Heart left ventricle (tissue), 16 donors: ENCODE data around the gene GSDMA. TPM values are rescaled to one million over a fixed set of nuclear protein-coding genes. Genes with fewer than 3 reads are reported as not detected.
A peak's percentile ranks its signal among the peaks of the same experiment; 100 is the strongest.

Source experiments
- ATAC-seq, 4 donors: fragments of 200-7000 bp; cut with Tn5 transposase; one replicate each; pipeline ENCODE4 v1.9.1; 2020 to 2022; ENCODE audit warnings: moderate library complexity in 4 of 4, mild to moderate bottlenecking in 3 of 4, moderate number of reproducible peaks in 1 of 4
- DNase-seq, 5 donors: peaks; one replicate each; pipeline ENCODE4 v3.0.0-alpha.2; 2020
- H3K27ac ChIP-seq, 12 donors: fragments of 200-600 bp; sonication (generic) in 4 of 12; one replicate each; pipeline versions ENCODE4 v1.5.0 to v1.8.0; 2016 to 2022; ENCODE audit warnings: mild to moderate bottlenecking in 2 of 12
- H3K27me3 ChIP-seq, 9 donors: fragments of 200-600 bp; sonication (generic) in 2 of 9; one replicate each; pipeline versions ENCODE4 v1.5.1 to v1.8.0; 2016 to 2022; ENCODE audit warnings: mild to moderate bottlenecking in 3 of 9
- H3K36me3 ChIP-seq, 9 donors: fragments of 200-600 bp; sonication (generic) in 2 of 9; one replicate each; pipeline versions ENCODE4 v1.5.0 to v1.8.0; 2018 to 2022; ENCODE audit warnings: mild to moderate bottlenecking in 2 of 9
- H3K4me1 ChIP-seq, 12 donors: fragments of 200-600 bp; sonication (generic) in 4 of 12; one replicate each; pipeline versions ENCODE4 v1.5.0 to v1.8.0; 2016 to 2022; ENCODE audit warnings: mild to moderate bottlenecking in 3 of 12
- H3K4me3 ChIP-seq, 12 donors: fragments of 200-600 bp; sonication (generic) in 4 of 12; one replicate each; pipeline versions ENCODE4 v1.5.0 to v1.8.0; 2017 to 2022; ENCODE audit warnings: mild to moderate bottlenecking in 9 of 12, moderate library complexity in 4 of 12
- H3K9me3 ChIP-seq, 12 donors: fragments of 200-600 bp; sonication (generic) in 4 of 12; one replicate each; pipeline versions ENCODE4 v1.5.0 to v1.8.0; 2016 to 2022; ENCODE audit warnings: mild to moderate bottlenecking in 1 of 12
- POLR2A ChIP-seq, 2 donors: fragments of 450-650 bp; IDR thresholded peaks; one replicate each; pipeline ENCODE4 v1.6.1; 2017; ENCODE audit warnings: antibody characterized with exemption in 2 of 2, mild to moderate bottlenecking in 2 of 2, moderate library complexity in 2 of 2
- WGBS, 4 donors: extraction: QIAGEN DNeasy Blood & Tissue Kit in 2 of 4; methylation state at CpG; one replicate each; pipeline versions ENCODE4 v1.1.5 to v1.1.7; 2013 to 2018; 5-methylcytosine and 5-hydroxymethylcytosine counted together
- intact Hi-C, 10 donors: fragments of 100-400 bp; cut with DNase I; formaldehyde crosslinking; loops; one replicate each; pipeline versions ENCODE4 v1.11.1 to v1.14.2; 2022
- polyA plus RNA-seq, 2 donors: library from polyadenylated mRNA; stranded (reverse); fragments of 200-250 nt; gene quantifications; one replicate each; pipeline ENCODE4 v1.2.3, GENCODE V29; 2013
- total RNA-seq, 9 donors: library from RNA; depleted of rRNA in 2 of 9; stranded (reverse); fragments of >200 nt in 2 of 9; fragmentation: NEBNext Ultra II Directional in 3 of 9; extraction: Animal tissue kit (Norgen Biotek cat#: 25700) in 3 of 9; gene quantifications; one replicate each; pipeline versions ENCODE4 v1.1.0 to v1.2.4, GENCODE V29; 2016 to 2023
- TF ChIP-seq, protein P1 (sequence below), 12 donors: fragments of 200-600 bp; sonication (generic) in 4 of 12; IDR thresholded peaks; one replicate each; pipeline versions ENCODE4 v1.5.0 to v1.8.0; 2018 to 2022; ENCODE audit warnings: antibody characterized with exemption in 12 of 12, mild to moderate bottlenecking in 5 of 12
- donor health status: ischemic (EF 13 %, LVEDD 7.1; RV severe dilation, severe dysfunction).
- donor health status: healthy with polysubstance abuse.
- donor health status: DM: no; HTN: yes; CAD: no.
- donor health status: DM: no; HTN: no; CAD: no.
- donor health status: ischemic (EF 25% LVEDD 6.9; RV normal size, moderate dysfunction).
- donor health status: ischemic (EF 25% LVEDD 5.7; RV mildly dilated, moderate dysfunction).
- donor health status: healthy.
- donor health status: DM: yes; HTN: yes; CAD: no.
- donor health status: ischemic (EF 35%, LVEDD 5.7; RV mildly dilated, moderate dysfunction).
- donor health status: nonischemic (EF 11% LVEDD 7.7; RV severe dilation, severe dysfunction).
- donor health status: DM: yes; HTN: yes; CAD: no.
- donor health status: PGD.
- donor health status: ischemic (EF 29% LVEDD 5.4; RV normal size, mild dysfunction).
- donor health status: nonischemic (EF 23%, LVEDD 6.1; RV moderate dilation, normal function).

The GSDMA gene
- total and polyA plus RNA-seq, 11 donors, result 0.08 to 3.7 (median 0.49) TPM; not detected in 3

GRCh38 chr17:39922006-39922405 lies 40.8 kb upstream of the GSDMA start:
- Histone ChIP-seq H3K4me3 (no peak overlapping the region), H3K36me3 (peaks cover 0 to 56% (median 44%) of the 10 kb centered on the region in 9 donors), H3K4me1 (peaks cover 0 to 71% (median 29%) of the 10 kb centered on the region in 12 donors), H3K27ac (peak overlapping the region in 1 of 12 donors; percentile 37), H3K9me3 (no peaks in the 10 kb centered on the region), H3K27me3 (no peaks in the 10 kb centered on the region)
- ATAC-seq (no peak), DNase-seq (no peak)
- WGBS, 4 donors, result 95 to 100% (median 97%) methylated on average over 6 of the region's 6 CpGs
- TF ChIP-seq POLR2A (IDR thresholded peaks at IDR 0.05), result no peak
- TF ChIP-seq, protein P1, sequence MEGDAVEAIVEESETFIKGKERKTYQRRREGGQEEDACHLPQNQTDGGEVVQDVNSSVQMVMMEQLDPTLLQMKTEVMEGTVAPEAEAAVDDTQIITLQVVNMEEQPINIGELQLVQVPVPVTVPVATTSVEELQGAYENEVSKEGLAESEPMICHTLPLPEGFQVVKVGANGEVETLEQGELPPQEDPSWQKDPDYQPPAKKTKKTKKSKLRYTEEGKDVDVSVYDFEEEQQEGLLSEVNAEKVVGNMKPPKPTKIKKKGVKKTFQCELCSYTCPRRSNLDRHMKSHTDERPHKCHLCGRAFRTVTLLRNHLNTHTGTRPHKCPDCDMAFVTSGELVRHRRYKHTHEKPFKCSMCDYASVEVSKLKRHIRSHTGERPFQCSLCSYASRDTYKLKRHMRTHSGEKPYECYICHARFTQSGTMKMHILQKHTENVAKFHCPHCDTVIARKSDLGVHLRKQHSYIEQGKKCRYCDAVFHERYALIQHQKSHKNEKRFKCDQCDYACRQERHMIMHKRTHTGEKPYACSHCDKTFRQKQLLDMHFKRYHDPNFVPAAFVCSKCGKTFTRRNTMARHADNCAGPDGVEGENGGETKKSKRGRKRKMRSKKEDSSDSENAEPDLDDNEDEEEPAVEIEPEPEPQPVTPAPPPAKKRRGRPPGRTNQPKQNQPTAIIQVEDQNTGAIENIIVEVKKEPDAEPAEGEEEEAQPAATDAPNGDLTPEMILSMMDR (IDR thresholded peaks at IDR 0.05), result no peak
- intact Hi-C loops, result loop anchor here in 3 of 10 donors (5.0 to 10.0 kb wide), 3 partner anchors 35 to 57 kb away; partner anchors contain the start of genes IKZF3 (in 1 of the 3) and ZPBP2 (in 1 of the 3)

DNA sequence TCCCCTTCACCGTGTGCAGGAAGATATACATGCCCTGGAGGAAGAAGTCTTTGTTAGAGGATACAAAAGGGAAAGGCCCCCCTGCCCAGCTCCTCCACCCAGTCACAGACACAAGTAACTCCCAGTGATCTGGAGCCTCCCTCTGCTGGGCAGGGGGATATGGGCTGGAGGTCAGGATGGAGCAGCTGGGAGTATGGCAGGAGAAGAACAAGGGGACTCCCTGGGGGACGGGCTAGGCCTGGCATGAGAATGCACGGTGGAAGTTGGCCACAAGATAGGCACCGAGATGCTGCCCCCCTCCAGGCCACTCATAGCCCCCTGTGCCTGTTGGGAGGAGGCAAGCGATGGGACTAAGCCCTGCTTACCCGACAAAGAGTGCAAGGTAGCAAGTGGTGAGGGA lies 39.6 kb upstream of the GSDMA start:
- no peak for ATAC-seq
- intact Hi-C loops, result loop anchor here in 3 of 10 donors (5.0 to 10.0 kb wide), 3 partner anchors 34 to 58 kb away; partner anchors contain the start of genes IKZF3 (in 1 of the 3) and ZPBP2 (in 1 of the 3)
- no peaks in the 10 kb centered on the region for H3K9me3 ChIP-seq
- peaks cover 0 to 75% (median 30%) of the 10 kb centered on the region in 12 donors for H3K4me1 ChIP-seq
- DNase-seq, result no peak
- H3K27ac ChIP-seq, result no peak overlapping the region
- WGBS, 4 donors, result 80 to 91% (median 86%) methylated on average over 6 of the region's 6 CpGs
- H3K36me3 ChIP-seq, result peaks cover 0 to 55% (median 44%) of the 10 kb centered on the region in 9 donors
- no peak overlapping the region for H3K4me3 ChIP-seq
- TF ChIP-seq, protein P1 (IDR thresholded peaks at IDR 0.05), result no peak
- TF ChIP-seq POLR2A (IDR thresholded peaks at IDR 0.05), result no peak
- H3K27me3 ChIP-seq, result no peaks in the 10 kb centered on the region

DNA sequence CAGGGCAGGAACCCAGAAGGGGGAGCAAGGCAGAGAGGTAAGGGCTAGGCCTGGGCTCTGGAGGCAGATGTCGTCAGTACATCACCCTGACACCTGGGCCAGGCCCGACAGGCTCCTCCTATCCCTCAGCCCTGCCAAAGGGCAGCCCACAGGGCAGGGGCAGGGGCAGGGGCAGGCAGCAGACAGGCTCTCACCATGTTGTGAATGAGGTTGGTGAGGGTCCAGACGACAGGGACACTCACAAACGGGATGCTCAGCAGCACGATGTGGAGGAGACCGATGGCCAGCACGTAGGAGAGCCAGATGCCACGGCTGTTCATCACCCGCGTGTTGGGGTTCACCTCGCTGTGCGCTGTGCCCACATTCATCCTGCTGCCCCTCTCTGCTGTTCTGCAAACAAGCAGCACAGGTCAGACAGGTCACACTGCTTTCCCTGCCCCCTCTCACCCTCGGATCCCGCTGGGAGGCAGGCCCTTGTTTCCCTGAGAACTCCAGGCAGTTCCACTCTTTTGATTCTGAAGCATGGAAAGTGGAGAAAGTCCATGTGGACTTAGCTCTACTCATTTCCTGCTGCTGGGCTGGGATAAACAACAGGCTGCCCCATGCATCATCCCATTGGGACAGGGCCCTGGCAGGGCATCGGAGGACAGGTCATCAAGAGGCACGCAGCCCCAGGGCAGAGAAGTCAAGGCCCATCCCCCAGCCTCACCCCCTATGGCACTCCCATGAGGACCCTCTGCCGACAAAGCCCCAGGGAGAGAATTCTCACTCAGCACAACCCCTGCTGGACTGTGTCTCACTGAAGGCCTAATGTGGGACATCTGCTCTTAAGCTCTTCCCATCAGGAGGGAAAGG lies 38.7 kb upstream of the GSDMA start:
- Histone ChIP-seq H3K27ac (peak overlapping the region in 3 of 12 donors; percentile 20 to 92 (median 39)), H3K27me3 (no peaks in the 10 kb centered on the region), H3K9me3 (no peaks in the 10 kb centered on the region), H3K4me3 (no peak overlapping the region), H3K4me1 (peaks cover 6 to 79% (median 39%) of the 10 kb centered on the region in 12 donors), H3K36me3 (peaks cover 0 to 48% (median 39%) of the 10 kb centered on the region in 9 donors)
- 68 to 78% (median 74%) methylated on average over 16 to 17 of the region's 17 CpGs for WGBS, 4 donors
- TF ChIP-seq POLR2A (IDR thresholded peaks at IDR 0.05), result no peak
- TF ChIP-seq, protein P1 (IDR thresholded peaks at IDR 0.05), result peak in 1 of 12 donors; percentile 14
- no peak for ATAC-seq
- intact Hi-C loops, result loop anchor here in 3 of 10 donors (5.0 to 10.0 kb wide), 3 partner anchors 33 to 59 kb away; partner anchors contain the start of genes IKZF3 (in 1 of the 3) and ZPBP2 (in 1 of the 3)
- DNase-seq, result peak in 1 of 5 donors; percentile 55

DNA sequence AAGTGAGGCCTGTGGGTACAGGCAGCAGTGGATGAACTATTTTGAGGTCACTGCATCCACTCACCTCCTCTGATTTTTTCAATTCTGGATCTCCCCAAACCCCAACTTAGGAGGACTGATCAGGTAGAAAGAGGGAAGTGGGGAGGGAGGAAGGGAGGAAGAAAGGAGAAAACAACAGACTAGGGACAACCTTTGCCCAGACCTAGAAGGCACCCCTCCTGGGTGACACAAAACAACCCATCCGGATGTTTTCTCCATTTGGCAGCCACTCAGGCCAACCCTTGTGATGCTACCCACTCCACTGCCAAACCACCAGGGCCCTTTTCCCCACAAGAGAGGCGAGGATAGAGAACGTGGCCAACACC lies 38.1 kb upstream of the GSDMA start:
- ATAC-seq (no peak), DNase-seq (no peak)
- TF ChIP-seq POLR2A (IDR thresholded peaks at IDR 0.05), result no peak
- TF ChIP-seq, protein P1 (IDR thresholded peaks at IDR 0.05), result no peak
- Histone ChIP-seq H3K4me1 (peaks cover 6 to 85% (median 45%) of the 10 kb centered on the region in 12 donors), H3K27ac (peak overlapping the region in 3 of 12 donors; percentile 20 to 92 (median 39)), H3K9me3 (no peaks in the 10 kb centered on the region), H3K36me3 (peaks cover 0 to 44% (median 36%) of the 10 kb centered on the region in 9 donors), H3K4me3 (no peak overlapping the region), H3K27me3 (no peaks in the 10 kb centered on the region)
- intact Hi-C loops, result loop anchor here in 4 of 10 donors (5.0 to 10.0 kb wide), 4 partner anchors 33 to 60 kb away; partner anchors contain the start of genes IKZF3 (in 1 of the 4) and ZPBP2 (in 1 of the 4)
- 44 to 64% (median 59%) methylated on average over 3 of the region's 3 CpGs for WGBS, 4 donors
